GM12878 (cell line): ENCODE measurements around the gene TUBB4B. TPM values are rescaled to one million over a fixed set of nuclear protein-coding genes. Genes with fewer than 3 reads are reported as not detected.

ENCODE experiments used
- ATAC-seq: fragments of 200-7000 bp; cut with Tn5 transposase; 3 replicates; pipeline ENCODE4 v1.9.1; 2020; ENCODE audit warnings: mild to moderate bottlenecking, moderate library complexity
- BruUV-seq: library from RNA; stranded (reverse); fragments of 400-500 nt; replicated peaks from 2 replicates; lab custom pipeline; 2021; lab: Mats Ljungman, UMichigan
- CTCF ChIA-PET: fragments of 300-600 bp; sonication (Branson Sonifier 250); formaldehyde crosslinking; extraction: SDS; loops from one replicate; lab custom pipeline; 2021; ENCODE audit warnings: inconsistent platforms; lab: Yijun Ruan, JAX
- POLR2A ChIA-PET: fragments of 350-600 bp; formaldehyde crosslinking; extraction: SDS; loops from one replicate; lab custom pipeline; 2021; ENCODE audit warnings: inconsistent platforms; lab: Charles Lee
- RAD21 ChIA-PET: fragments of 300-600 bp; sonication (Branson Sonifier 250); formaldehyde crosslinking; loops from one replicate; lab custom pipeline; 2023; ENCODE audit warnings: antibody characterized with exemption; ENCODE audit not compliant: unreplicated experiment; lab: Charles Lee
- SMC1A ChIA-PET: fragments of 300-600 bp; sonication (Branson Sonifier 250); formaldehyde crosslinking; loops from one replicate; lab custom pipeline; 2023; ENCODE audit not compliant: unreplicated experiment, uncharacterized antibody; lab: Charles Lee
- DNase-seq: peaks from one replicate; pipeline ENCODE4 v3.0.0-alpha.2; 2011; ENCODE audit warnings: low read depth, low spot score
- FAIRE-seq: peaks from 3 replicates; lab custom pipeline; 2011; peaks lifted over from hg19 to GRCh38; lab: Jason Lieb, UNC
- H2AFZ ChIP-seq: 2 replicates; pipeline ENCODE4 v1.6.0; 2011; ENCODE audit warnings: low read depth, low read length, control low read depth; ENCODE audit not compliant: control insufficient read depth
- H3K27ac ChIP-seq: 2 replicates; pipeline ENCODE4 v1.5.1; 2011; ENCODE audit warnings: control low read depth; ENCODE audit not compliant: control insufficient read depth, insufficient read depth
- H3K27me3 ChIP-seq, 2 experiments: replicated peaks in 1 of 2; 2 replicates each; pipeline versions ENCODE4 v1.6.0 to v1.6.1; 2011; ENCODE audit warnings: low read length in 1 of 2; ENCODE audit not compliant: control insufficient read depth in 2 of 2, insufficient read depth in 2 of 2
- H3K36me3 ChIP-seq, 2 experiments: 2 replicates each; pipeline ENCODE4 v1.5.1; 2011; ENCODE audit warnings: low read length in 1 of 2; ENCODE audit not compliant: control insufficient read depth in 2 of 2, insufficient read depth in 2 of 2
- H3K4me1 ChIP-seq: 2 replicates; pipeline ENCODE4 v1.6.1; 2011; ENCODE audit warnings: mild to moderate bottlenecking, low read length, moderate library complexity, mixed read lengths; ENCODE audit not compliant: control insufficient read depth, insufficient read depth
- H3K4me2 ChIP-seq: 2 replicates; pipeline ENCODE4 v1.6.0; 2011; ENCODE audit warnings: control low read depth; ENCODE audit not compliant: control insufficient read depth, insufficient read depth
- H3K4me3 ChIP-seq: fragments of 200-600 bp; sonication (generic); 2 replicates; pipeline ENCODE4 v1.5.1; 2016
- H3K79me2 ChIP-seq: 2 replicates; pipeline ENCODE4 v1.6.0; 2011; ENCODE audit warnings: low read length; ENCODE audit not compliant: control insufficient read depth, insufficient read depth
- H3K9ac ChIP-seq: 2 replicates; pipeline ENCODE4 v1.8.0; 2011; ENCODE audit warnings: low read length, control low read depth, mixed read lengths; ENCODE audit not compliant: control insufficient read depth, insufficient read depth
- H3K9me3 ChIP-seq: replicated peaks from 3 replicates; pipeline ENCODE4 v1.5.1; 2011; ENCODE audit warnings: mild to moderate bottlenecking, low read length; ENCODE audit not compliant: control insufficient read depth, insufficient read depth
- H4K20me1 ChIP-seq: 2 replicates; pipeline ENCODE4 v1.6.0; 2011; ENCODE audit not compliant: control insufficient read depth, insufficient read depth
- FOXK2 ChIP-seq: fragments of 450-650 bp; IDR thresholded peaks from 2 replicates; pipeline ENCODE4 v1.6.1; 2017; ENCODE audit warnings: mild to moderate bottlenecking, moderate library complexity
- LARP7 ChIP-seq: fragments of 450-650 bp; IDR thresholded peaks from 2 replicates; pipeline ENCODE4 v1.6.1; 2017; ENCODE audit warnings: mild to moderate bottlenecking
- NFXL1 ChIP-seq: fragments of 450-650 bp; IDR thresholded peaks from 2 replicates; pipeline ENCODE4 v1.6.1; 2017; ENCODE audit warnings: antibody characterized with exemption, mild to moderate bottlenecking, borderline replicate concordance
- NR2F1 ChIP-seq: fragments of 450-650 bp; conservative IDR thresholded peaks from 2 replicates; pipeline ENCODE4 v1.6.1; 2017; ENCODE audit warnings: mild to moderate bottlenecking
- PRDM15 ChIP-seq: fragments of 450-650 bp; formaldehyde crosslinking; IDR thresholded peaks from 2 replicates; pipeline ENCODE4 v1.4.0; 2020; ENCODE audit warnings: mild to moderate bottlenecking, moderate library complexity
- ZNF207 ChIP-seq: fragments of 450-650 bp; IDR thresholded peaks from 2 replicates; pipeline ENCODE4 v1.6.1; 2014; ENCODE audit warnings: antibody characterized with exemption, mild to moderate bottlenecking, borderline replicate concordance
- WGBS: methylation state at CpG from one replicate; pipeline ENCODE4 v1.1.6; 2016; ENCODE audit warnings: low lambda C conversion rate; ENCODE audit not compliant: insufficient replicate concordance, insufficient coverage; ENCODE audit errors: missing lambda C conversion rate; 5-methylcytosine and 5-hydroxymethylcytosine counted together
- in situ Hi-C: fragments of 300-500 bp; cut with MboI; formaldehyde crosslinking; loops from 9 replicates; pipeline ENCODE4 v1.14.3; 2018; ENCODE audit warnings: mixed read lengths
- intact Hi-C: fragments of 100-400 bp; cut with micrococcal nuclease; formaldehyde crosslinking; loops from one replicate; pipeline ENCODE4 v1.14.2; 2022; ENCODE audit not compliant: unreplicated experiment
- polyA plus RNA-seq, 11 experiments: library from polyadenylated mRNA; depleted of rRNA in 4 of 11; unstranded in 6 of 11; stranded (reverse) in 5 of 11; fragments of >200 nt; fragmentation: Nextera tagmentation in 4 of 11; fragmentation: Illumina TruSeq in 1 of 11; extraction: Ambion mirVana in 4 of 11; extraction: Trizol in 1 of 11; gene quantifications; 1 replicate in 1 of 11; 2 replicates in 10 of 11; pipeline versions ENCODE4 v1.2.1 to v1.2.3, GENCODE V29; 2011 to 2016; ENCODE audit warnings: inconsistent platforms in 2 of 11, missing spikeins in 2 of 11, low read depth in 1 of 11
- total RNA-seq, 4 experiments: library from RNA; depleted of rRNA in 3 of 4; stranded (reverse); fragments of >200 nt in 3 of 4; fragmentation: Illumina TruSeq in 1 of 4; extraction: Trizol in 1 of 4; gene quantifications; 2 replicates each; pipeline versions ENCODE4 v1.2.1 to v1.2.3, GENCODE V29; 2013 to 2021

The TUBB4B gene
- total and polyA plus RNA-seq, 10 of the 15 experiments (the other 5 are each of a cell fraction or from before 2014, with no cell fraction given): 23.0 to 532 (median 254) TPM

- Histone ChIP-seq H3K27ac (no peak overlapping the region), H3K4me1 (peaks cover 24% of the 10 kb centered on the region), H3K36me3 (no peaks in the 10 kb centered on the region; a peak in 3 of 4 replicates), H3K9me3 (no peaks in the 10 kb centered on the region), H3K79me2 (peaks cover 19% of the 10 kb centered on the region), H3K27me3 (no peaks in the 10 kb centered on the region), H3K4me2 (peak overlapping the region; percentile 44; the same call in 1 of the 2 replicates), H3K4me3 (no peak overlapping the region), H2AFZ (no peak overlapping the region), H4K20me1 (no peaks in the 10 kb centered on the region), H3K9ac (no peak overlapping the region)
- FAIRE-seq (no peak), DNase-seq (no peak), ATAC-seq (no peak)
- BruUV-seq: no TSS peak
- intact Hi-C loops: no loop called here
- ChIA-PET POLR2A (interaction anchor here (0.7 kb wide), 1 partner anchor 125 kb away, joined by 4 read pairs; no protein-coding TSS in a partner anchor), RAD21 (no interaction called here), CTCF (interaction anchor here (0.7 to 2.0 kb wide), 2 partner anchors 41 to 45 kb away, joined by 3 to 14 read pairs; partner anchors contain the start of gene TUBB4B), SMC1A (interaction anchor here (0.6 kb wide), 1 partner anchor 80 kb away, joined by 5 read pairs; no protein-coding TSS in a partner anchor)
- TF ChIP-seq PRDM15 (no peak), FOXK2 (no peak), LARP7 (no peak), ZNF207 (no peak), NFXL1 (no peak), NR2F1 (no peak)
- WGBS: 97% methylated on average over 36 of the region's 39 CpGs
- in situ Hi-C loops: no loop called here
Measured at GRCh38 chr9:137281345-137282116, 40.4 kb downstream of the TUBB4B start.
